IPS-18a (cell line): ENCODE data around the gene PFAS.

Source experiments
- H3K27ac ChIP-seq: one replicate; pipeline ENCODE4 v1.5.1; 2013; ENCODE audit warnings: low read length
- H3K27me3 ChIP-seq: one replicate; pipeline ENCODE4 v1.6.1; 2013; ENCODE audit warnings: mild to moderate bottlenecking, low read length; ENCODE audit not compliant: control insufficient read depth, insufficient read depth
- H3K36me3 ChIP-seq: one replicate; pipeline ENCODE4 v1.6.1; 2013; ENCODE audit warnings: low read depth, low read length; ENCODE audit not compliant: control insufficient read depth
- H3K4me1 ChIP-seq: one replicate; pipeline ENCODE4 v1.6.1; 2013; ENCODE audit warnings: low read depth, low read length; ENCODE audit not compliant: control insufficient read depth
- H3K4me3 ChIP-seq: one replicate; pipeline ENCODE4 v1.5.1; 2013; ENCODE audit warnings: low read length
- H3K9ac ChIP-seq: one replicate; pipeline ENCODE4 v1.6.1; 2013; ENCODE audit warnings: mild to moderate bottlenecking, low read length, moderate library complexity
- H3K9me3 ChIP-seq: one replicate; pipeline ENCODE4 v1.6.1; 2013; ENCODE audit warnings: low read depth, low read length; ENCODE audit not compliant: control insufficient read depth

The PFAS gene

GRCh38 chr17:8292639-8293395, 43.7 kb downstream of the PFAS start:
- Histone ChIP-seq H3K9ac (no peak overlapping the region), H3K4me3 (no peak overlapping the region), H3K36me3 (no peaks in the 10 kb centered on the region), H3K4me1 (peaks cover 6% of the 10 kb centered on the region), H3K27me3 (no peaks in the 10 kb centered on the region), H3K27ac (no peak overlapping the region), H3K9me3 (no peaks in the 10 kb centered on the region)

GRCh38 chr17:8294361-8294760, 45.3 kb downstream of the PFAS start:
- Histone ChIP-seq H3K9me3 (no peaks in the 10 kb centered on the region), H3K9ac (no peak overlapping the region), H3K27me3 (no peaks in the 10 kb centered on the region), H3K4me3 (no peak overlapping the region), H3K27ac (no peak overlapping the region), H3K4me1 (peaks cover 3% of the 10 kb centered on the region), H3K36me3 (no peaks in the 10 kb centered on the region)

GRCh38 chr17:8294814-8295316, 45.8 kb downstream of the PFAS start:
- no peaks in the 10 kb centered on the region for H3K9me3 ChIP-seq
- H3K9ac ChIP-seq: peak overlapping the region; percentile 16
- H3K36me3 ChIP-seq: no peaks in the 10 kb centered on the region
- peak overlapping the region; percentile 75 for H3K4me3 ChIP-seq
- no peak overlapping the region for H3K27ac ChIP-seq
- H3K4me1 ChIP-seq: no peaks in the 10 kb centered on the region
- no peaks in the 10 kb centered on the region for H3K27me3 ChIP-seq

GRCh38 chr17:8300226-8300625, 51.1 kb downstream of the PFAS start:
- no peak overlapping the region for H3K27ac ChIP-seq
- H3K27me3 ChIP-seq: no peaks in the 10 kb centered on the region
- H3K36me3 ChIP-seq: no peaks in the 10 kb centered on the region
- no peaks in the 10 kb centered on the region for H3K4me1 ChIP-seq
- H3K9ac ChIP-seq: no peak overlapping the region
- no peaks in the 10 kb centered on the region for H3K9me3 ChIP-seq
- H3K4me3 ChIP-seq: no peak overlapping the region

- H3K4me3 ChIP-seq: no peak overlapping the region
- H3K27me3 ChIP-seq: no peaks in the 10 kb centered on the region
- no peak overlapping the region for H3K9ac ChIP-seq
- H3K36me3 ChIP-seq: no peaks in the 10 kb centered on the region
- H3K27ac ChIP-seq: no peak overlapping the region
- H3K9me3 ChIP-seq: no peaks in the 10 kb centered on the region
- no peaks in the 10 kb centered on the region for H3K4me1 ChIP-seq
These were observed 51.6 kb downstream of the PFAS start for GRCh38 chr17:8300627-8301242.

- Histone ChIP-seq H3K9me3 (no peaks in the 10 kb centered on the region), H3K36me3 (no peaks in the 10 kb centered on the region), H3K4me3 (no peak overlapping the region), H3K27ac (no peak overlapping the region), H3K4me1 (peaks cover 4% of the 10 kb centered on the region), H3K27me3 (peaks cover 18% of the 10 kb centered on the region), H3K9ac (no peak overlapping the region)
These were observed 61.6 kb downstream of the PFAS start for GRCh38 chr17:8310601-8311123.

- H3K4me1 ChIP-seq: peaks cover 4% of the 10 kb centered on the region
These were observed 62.2 kb downstream of the PFAS start for GRCh38 chr17:8311131-8311790.

GRCh38 chr17:8312251-8312650, 63.2 kb downstream of the PFAS start:
- Histone ChIP-seq H3K4me1 (peaks cover 4% of the 10 kb centered on the region), H3K27me3 (peaks cover 34% of the 10 kb centered on the region)

More at GRCh38 chr17:8311131-8311790, 62.2 kb downstream of the PFAS start:
- Histone ChIP-seq H3K27me3 (peaks cover 24% of the 10 kb centered on the region), H3K4me3 (no peak overlapping the region), H3K27ac (no peak overlapping the region), H3K9ac (no peak overlapping the region), H3K9me3 (no peaks in the 10 kb centered on the region), H3K36me3 (no peaks in the 10 kb centered on the region)

GRCh38 chr17:8312726-8313600, 63.9 kb downstream of the PFAS start:
- no peaks in the 10 kb centered on the region for H3K36me3 ChIP-seq
- no peak overlapping the region for H3K9ac ChIP-seq
- H3K27me3 ChIP-seq: peaks cover 35% of the 10 kb centered on the region
- H3K4me3 ChIP-seq: no peak overlapping the region
- no peak overlapping the region for H3K27ac ChIP-seq
- H3K9me3 ChIP-seq: no peaks in the 10 kb centered on the region
- H3K4me1 ChIP-seq: peaks cover 4% of the 10 kb centered on the region

More at GRCh38 chr17:8312251-8312650, 63.2 kb downstream of the PFAS start:
- Histone ChIP-seq H3K9me3 (no peaks in the 10 kb centered on the region), H3K9ac (no peak overlapping the region), H3K4me3 (no peak overlapping the region), H3K27ac (no peak overlapping the region), H3K36me3 (no peaks in the 10 kb centered on the region)

- Histone ChIP-seq H3K36me3 (no peaks in the 10 kb centered on the region), H3K4me3 (peak overlapping the region; percentile 79), H3K27ac (no peak overlapping the region), H3K9ac (peak overlapping the region; percentile 15), H3K4me1 (peaks cover 4% of the 10 kb centered on the region), H3K9me3 (no peaks in the 10 kb centered on the region), H3K27me3 (peaks cover 35% of the 10 kb centered on the region)
These were observed 66.0 kb downstream of the PFAS start for GRCh38 chr17:8314797-8315763.
